ENCODE results near the gene GSTM5.
"Not testable (repeated sequence)": the region's sequence is repeated elsewhere in the genome, so short reads cannot be mapped to it uniquely, and the experiment has no call there.

Gene GSTM5

GRCh38 chr1:109765896-109766615 is 54.0 kb downstream of the GSTM5 start:
- Histone ChIP-seq H3K9me3 (ENCODE audit: control insufficient read depth, low read depth, low read length) (no peaks in the 10 kb centered on the region), H3K9ac (ENCODE audit: low read length) (no peak overlapping the region), H3K27me3 (ENCODE audit: control insufficient read depth, insufficient read depth, low read length) (no peaks in the 10 kb centered on the region), H3K36me3 (ENCODE audit: control insufficient read depth, low read depth, low read length) (no peaks in the 10 kb centered on the region), H3K4me3 (ENCODE audit: low read length) (no peak overlapping the region), H3K27ac (ENCODE audit: low read length) (no peak overlapping the region), H3K4me1 (ENCODE audit: control insufficient read depth, low read depth, low read length) (no peaks in the 10 kb centered on the region)

GRCh38 chr1:109766991-109767636 is 55.1 kb downstream of the GSTM5 start:
- H3K4me1 ChIP-seq (ENCODE audit: control insufficient read depth, low read depth, low read length); H3K27me3 ChIP-seq (ENCODE audit: control insufficient read depth, insufficient read depth, low read length); H3K4me3 ChIP-seq (ENCODE audit: low read length); H3K36me3 ChIP-seq (ENCODE audit: control insufficient read depth, low read depth, low read length); H3K9ac ChIP-seq (ENCODE audit: low read length); H3K9me3 ChIP-seq (ENCODE audit: control insufficient read depth, low read depth, low read length); H3K27ac ChIP-seq (ENCODE audit: low read length): not testable (repeated sequence)
